Neural crest cell (in vitro differentiated cells): ENCODE measurements around the gene MEIS3. TPM values are rescaled to one million over a fixed set of nuclear protein-coding genes. Genes with fewer than 3 reads are reported as not detected.
"Not testable (repeated sequence)": the region's sequence is repeated elsewhere in the genome, so short reads cannot be mapped to it uniquely, and the experiment has no call there.

Experiments used
- DNase-seq: peaks from one replicate; pipeline ENCODE4 v3.0.0; 2021; ENCODE audit warnings: low read depth, mixed read lengths, low spot score
- H3K27ac Mint-ChIP-seq: one replicate; pipeline ENCODE4 v1.8.0; 2021; ENCODE audit warnings: mild to moderate bottlenecking, mixed read lengths; ENCODE audit not compliant: unreplicated experiment
- H3K27me3 Mint-ChIP-seq: 2 replicates; pipeline ENCODE4 v1.8.0; 2021; ENCODE audit warnings: low read depth, mild to moderate bottlenecking, mixed read lengths
- H3K36me3 Mint-ChIP-seq: 2 replicates; pipeline ENCODE4 v1.8.0; 2021; ENCODE audit warnings: low read depth, mild to moderate bottlenecking, mixed read lengths
- H3K4me1 Mint-ChIP-seq: 2 replicates; pipeline ENCODE4 v1.8.0; 2021; ENCODE audit warnings: mixed read lengths
- H3K4me3 Mint-ChIP-seq: one replicate; pipeline ENCODE4 v1.8.0; 2021; ENCODE audit warnings: mild to moderate bottlenecking, mixed read lengths
- H3K9me3 Mint-ChIP-seq: 2 replicates; pipeline ENCODE4 v1.8.0; 2021; ENCODE audit warnings: mixed read lengths
- total RNA-seq: library from RNA; stranded (reverse); gene quantifications from 2 replicates; pipeline ENCODE4 v1.2.1, GENCODE V29; 2021
- TF ChIP-seq, protein P1 (sequence below): fragments of 200-600 bp; sonication (generic); conservative IDR thresholded peaks from 2 replicates; pipeline ENCODE4 v1.5.0; 2021; ENCODE audit warnings: antibody characterized with exemption, mild to moderate bottlenecking

Gene MEIS3
- total RNA-seq, 1 donor from 2014 or later = 99.9 TPM

DNA sequence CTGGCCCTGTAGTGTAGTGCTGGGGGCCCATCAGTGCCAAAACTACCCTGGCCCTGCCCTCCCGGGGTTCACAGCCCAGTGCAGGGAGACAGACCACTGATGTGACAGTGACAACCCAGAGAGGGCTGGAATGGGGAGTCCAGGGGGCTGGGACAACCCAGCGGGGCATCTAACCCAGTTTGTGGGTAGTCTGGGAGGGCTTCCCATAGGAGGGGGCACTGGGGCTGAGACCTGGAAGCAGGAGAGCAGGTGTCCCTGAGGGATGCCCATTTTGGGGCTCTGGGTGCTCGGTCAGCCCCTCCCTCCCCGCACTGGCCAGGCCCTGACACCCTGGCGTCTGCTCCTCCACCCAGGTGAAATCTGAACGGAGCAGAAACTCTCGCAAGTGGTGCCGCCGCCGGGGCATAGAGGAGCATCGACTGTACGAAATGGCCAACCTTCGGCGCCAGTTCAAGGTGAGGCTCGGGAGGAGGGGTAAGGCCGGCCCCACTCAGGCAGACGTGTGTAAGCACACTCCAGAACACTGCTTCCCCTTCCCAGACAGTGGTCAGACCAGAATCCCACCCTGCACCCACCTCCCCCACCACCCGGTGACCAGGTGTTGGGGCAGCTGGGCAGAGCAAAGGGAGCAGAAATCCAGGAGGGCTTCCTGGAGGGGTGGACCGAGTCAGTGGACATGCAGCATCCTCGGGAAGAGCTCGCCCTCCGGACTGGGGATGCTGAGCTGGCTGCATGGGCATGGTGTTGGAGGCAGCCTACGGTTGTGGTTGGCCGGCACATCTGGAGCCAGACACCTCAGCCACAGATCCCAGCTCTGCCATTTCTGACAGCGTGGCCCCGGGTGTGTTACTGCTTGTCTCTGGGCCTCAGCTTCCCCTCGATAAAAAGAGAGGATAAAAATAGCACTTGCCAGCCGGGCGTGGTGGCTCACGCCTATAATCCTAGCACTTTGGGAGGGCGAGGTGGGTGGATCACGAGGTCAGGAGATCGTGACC is 45.8 kb downstream of the MEIS3 start:
- DNase-seq = no peak
- H3K36me3 Mint-ChIP-seq = no peaks in the 10 kb centered on the region
- no peak overlapping the region for H3K27ac Mint-ChIP-seq
- H3K4me1 Mint-ChIP-seq = no peaks in the 10 kb centered on the region
- H3K27me3 Mint-ChIP-seq = no peaks in the 10 kb centered on the region
- H3K9me3 Mint-ChIP-seq = no peaks in the 10 kb centered on the region
- TF ChIP-seq, protein P1, sequence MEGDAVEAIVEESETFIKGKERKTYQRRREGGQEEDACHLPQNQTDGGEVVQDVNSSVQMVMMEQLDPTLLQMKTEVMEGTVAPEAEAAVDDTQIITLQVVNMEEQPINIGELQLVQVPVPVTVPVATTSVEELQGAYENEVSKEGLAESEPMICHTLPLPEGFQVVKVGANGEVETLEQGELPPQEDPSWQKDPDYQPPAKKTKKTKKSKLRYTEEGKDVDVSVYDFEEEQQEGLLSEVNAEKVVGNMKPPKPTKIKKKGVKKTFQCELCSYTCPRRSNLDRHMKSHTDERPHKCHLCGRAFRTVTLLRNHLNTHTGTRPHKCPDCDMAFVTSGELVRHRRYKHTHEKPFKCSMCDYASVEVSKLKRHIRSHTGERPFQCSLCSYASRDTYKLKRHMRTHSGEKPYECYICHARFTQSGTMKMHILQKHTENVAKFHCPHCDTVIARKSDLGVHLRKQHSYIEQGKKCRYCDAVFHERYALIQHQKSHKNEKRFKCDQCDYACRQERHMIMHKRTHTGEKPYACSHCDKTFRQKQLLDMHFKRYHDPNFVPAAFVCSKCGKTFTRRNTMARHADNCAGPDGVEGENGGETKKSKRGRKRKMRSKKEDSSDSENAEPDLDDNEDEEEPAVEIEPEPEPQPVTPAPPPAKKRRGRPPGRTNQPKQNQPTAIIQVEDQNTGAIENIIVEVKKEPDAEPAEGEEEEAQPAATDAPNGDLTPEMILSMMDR = no peak
- H3K4me3 Mint-ChIP-seq = no peak overlapping the region

DNA sequence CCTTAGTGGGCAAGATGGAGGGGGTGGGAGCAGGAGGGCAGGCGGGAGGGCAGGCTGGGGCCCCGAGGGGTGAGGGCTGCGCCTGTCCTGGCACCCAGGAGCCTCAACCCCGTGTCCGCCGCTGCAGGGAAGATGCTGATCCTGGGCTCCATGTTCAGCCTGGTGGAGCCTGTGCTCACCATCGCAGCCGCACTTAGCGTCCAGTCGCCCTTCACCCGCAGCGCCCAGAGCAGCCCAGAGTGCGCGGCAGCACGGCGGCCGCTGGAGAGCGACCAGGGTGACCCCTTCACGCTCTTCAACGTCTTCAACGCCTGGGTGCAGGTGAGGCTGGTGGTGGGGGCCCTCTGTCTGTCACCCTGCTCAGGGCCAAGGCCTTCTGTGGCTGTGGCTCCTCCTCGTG is 46.7 kb downstream of the MEIS3 start:
- Mint-ChIP-seq H3K9me3 (no peaks in the 10 kb centered on the region), H3K4me1 (no peaks in the 10 kb centered on the region), H3K4me3 (no peak overlapping the region), H3K27me3 (no peaks in the 10 kb centered on the region), H3K27ac (no peak overlapping the region), H3K36me3 (no peaks in the 10 kb centered on the region)
- DNase-seq = no peak
- TF ChIP-seq, protein P1 = no peak

DNA sequence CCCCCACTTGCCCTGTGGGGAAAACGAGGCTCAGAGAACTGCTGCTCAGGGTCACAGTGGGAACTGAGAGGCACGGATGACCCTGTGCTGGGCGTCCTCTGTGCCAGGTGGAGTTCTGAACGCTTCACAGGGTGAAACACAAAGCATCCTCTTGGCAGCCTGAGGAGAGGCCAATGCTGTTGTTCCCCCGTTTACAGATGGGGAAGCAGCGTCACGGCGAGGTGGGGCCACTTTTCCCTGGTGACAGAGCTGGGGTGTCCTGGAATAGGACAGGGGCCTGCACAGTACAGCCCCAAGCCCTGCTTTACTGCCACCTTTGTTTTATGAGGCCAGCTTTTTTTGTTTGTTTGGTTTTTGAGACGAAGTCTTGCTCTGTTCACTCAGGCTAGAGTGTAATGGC is 48.1 kb downstream of the MEIS3 start:
- TF ChIP-seq, protein P1 = no peak
- no peak for DNase-seq

DNA sequence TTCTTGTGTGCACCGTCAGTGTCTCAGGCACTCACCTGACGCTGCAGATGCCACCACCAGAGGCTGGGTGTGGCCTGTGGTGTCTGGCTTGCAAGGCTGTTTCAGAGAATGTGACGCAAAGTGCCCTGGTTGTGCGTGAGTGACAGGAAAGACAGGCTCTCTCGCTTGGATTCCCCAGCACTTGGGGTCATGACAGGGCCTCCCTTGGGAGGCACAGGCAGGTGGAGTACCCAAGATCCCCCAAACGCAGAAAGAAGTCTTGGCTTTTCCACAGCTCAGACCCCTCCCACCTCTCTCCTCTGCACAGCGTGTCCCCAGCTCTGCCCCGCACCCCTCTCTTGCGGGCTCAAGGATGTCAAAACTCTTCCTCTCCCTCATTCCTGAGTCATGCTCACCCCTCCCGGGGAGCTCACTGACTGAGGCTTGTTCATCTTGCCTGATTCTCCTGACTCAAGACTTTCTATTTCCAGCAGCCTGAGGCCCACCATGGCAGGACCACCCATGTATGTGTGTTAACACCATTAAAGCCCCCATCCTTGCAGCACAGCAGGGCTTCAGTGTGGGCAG is 49.2 kb downstream of the MEIS3 start:
- H3K27ac Mint-ChIP-seq = no peak overlapping the region
- DNase-seq = no peak
- no peaks in the 10 kb centered on the region for H3K9me3 Mint-ChIP-seq
- TF ChIP-seq, protein P1 = no peak
- H3K4me3 Mint-ChIP-seq = no peak overlapping the region
- peaks cover 4% of the 10 kb centered on the region for H3K36me3 Mint-ChIP-seq
- no peaks in the 10 kb centered on the region for H3K27me3 Mint-ChIP-seq
- H3K4me1 Mint-ChIP-seq = no peaks in the 10 kb centered on the region

More for the DNA sequence above, 48.1 kb downstream of the MEIS3 start:
- H3K27me3 Mint-ChIP-seq = no peaks in the 10 kb centered on the region
- H3K4me3 Mint-ChIP-seq = no peak overlapping the region
- no peaks in the 10 kb centered on the region for H3K4me1 Mint-ChIP-seq
- no peak overlapping the region for H3K27ac Mint-ChIP-seq
- H3K9me3 Mint-ChIP-seq = no peaks in the 10 kb centered on the region
- H3K36me3 Mint-ChIP-seq = peaks cover 4% of the 10 kb centered on the region

DNA sequence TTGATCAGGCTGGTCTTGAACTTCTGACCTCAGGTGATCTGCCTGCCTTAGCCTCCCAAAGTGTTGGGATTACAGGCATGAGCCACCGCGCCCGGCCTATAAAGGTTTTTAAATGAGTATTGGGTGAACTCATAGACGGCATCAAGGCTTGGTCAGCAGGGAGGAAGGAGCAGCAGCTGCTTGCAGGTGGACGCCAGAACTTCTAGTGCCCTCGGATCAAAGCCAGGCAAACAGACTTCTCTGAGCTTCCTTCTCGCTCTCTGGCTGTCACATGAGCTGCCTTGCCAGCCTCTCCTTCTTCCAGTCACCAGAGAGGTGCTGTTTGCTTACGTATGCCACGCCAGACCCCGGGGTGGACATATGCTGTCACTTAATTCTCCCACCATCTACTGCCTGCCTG is 53.9 kb downstream of the MEIS3 start:
- not testable (repeated sequence) for H3K4me3 Mint-ChIP-seq, H3K36me3 Mint-ChIP-seq, H3K4me1 Mint-ChIP-seq, H3K27me3 Mint-ChIP-seq, DNase-seq, H3K9me3 Mint-ChIP-seq
- peak overlapping the region; percentile 89 for H3K27ac Mint-ChIP-seq
